GM21526 (cell line): ENCODE measurements around the gene EHHADH.

Source experiments
- ATAC-seq: cut with Tn5 transposase; IDR thresholded peaks from one replicate; pipeline ENCODE4 v1.9.1; 2021; ENCODE audit warnings: moderate library complexity; ENCODE audit not compliant: unreplicated experiment, low FRiP score

The EHHADH gene

DNA sequence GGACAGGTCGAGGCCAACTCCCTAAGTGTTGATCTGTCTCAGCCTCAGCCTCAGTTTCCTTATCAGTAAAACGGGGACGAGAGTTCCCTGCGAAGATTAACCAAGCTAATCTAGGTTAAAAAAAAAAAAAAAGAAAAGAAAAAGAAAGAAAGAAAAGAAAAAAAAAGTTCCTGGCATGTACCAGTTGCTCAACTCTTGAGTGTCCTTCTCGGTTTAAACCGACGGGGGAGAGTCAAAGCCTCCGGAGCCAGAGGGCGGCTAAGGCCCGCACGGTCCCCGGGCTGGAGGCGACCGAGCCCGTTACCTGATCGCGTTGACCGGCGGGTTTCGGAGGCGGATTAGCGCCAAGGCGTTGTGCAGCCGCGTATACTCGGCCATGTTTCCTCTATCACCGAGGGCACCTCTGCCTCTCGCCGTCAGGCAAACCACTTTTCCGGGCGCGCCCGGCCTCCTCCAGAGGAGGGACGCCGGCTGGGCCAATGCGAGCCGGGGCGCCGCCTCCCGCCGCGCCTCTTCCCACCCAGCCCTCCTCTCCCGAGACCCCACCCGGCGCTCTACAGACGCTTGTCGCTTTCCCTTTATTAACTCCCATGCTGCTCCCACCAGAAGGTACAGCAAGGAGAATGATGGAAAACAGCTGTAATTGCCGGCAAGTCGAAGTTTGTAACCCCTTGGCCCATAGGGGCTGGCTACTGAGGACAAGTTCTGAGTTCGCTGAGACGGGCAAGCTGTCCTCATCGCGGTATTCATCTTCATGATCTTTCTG lies at the start of gene EHHADH:
EHHADH (minus strand) TSS at position 405 of the 766 bp plus-strand sequence; CDS start at position 378, 27 bp downstream.
- ATAC-seq, result peak; percentile 91

- ATAC-seq, result peak; percentile 83
These were observed 46.1 kb upstream of the EHHADH start for GRCh38 chr3:185299918-185300426.

DNA sequence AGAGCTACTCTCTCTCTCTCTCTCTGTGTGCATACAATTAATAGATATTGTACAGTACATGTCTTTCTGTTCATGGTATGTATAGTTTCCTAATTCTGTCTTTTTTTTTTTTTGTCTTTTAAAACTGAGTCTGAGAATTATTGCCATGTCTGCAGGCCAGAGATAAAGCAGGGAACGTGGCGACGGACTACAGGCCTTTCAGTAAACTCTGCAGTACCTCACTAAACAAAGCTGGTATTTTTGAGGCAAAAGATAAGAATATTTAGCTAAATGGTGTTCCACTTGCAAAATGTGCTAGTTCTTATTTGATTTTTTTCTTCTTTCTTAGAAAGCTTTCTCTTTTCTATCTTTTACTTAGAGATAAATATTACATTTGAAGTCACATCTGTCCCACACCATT lies 44.0 kb upstream of the EHHADH start:
- ATAC-seq, result no peak

- ATAC-seq, result no peak
These were observed 38.4 kb upstream of the EHHADH start for GRCh38 chr3:185292238-185292637.

- no peak for ATAC-seq
These were observed 36.4 kb upstream of the EHHADH start for GRCh38 chr3:185290266-185290665.

DNA sequence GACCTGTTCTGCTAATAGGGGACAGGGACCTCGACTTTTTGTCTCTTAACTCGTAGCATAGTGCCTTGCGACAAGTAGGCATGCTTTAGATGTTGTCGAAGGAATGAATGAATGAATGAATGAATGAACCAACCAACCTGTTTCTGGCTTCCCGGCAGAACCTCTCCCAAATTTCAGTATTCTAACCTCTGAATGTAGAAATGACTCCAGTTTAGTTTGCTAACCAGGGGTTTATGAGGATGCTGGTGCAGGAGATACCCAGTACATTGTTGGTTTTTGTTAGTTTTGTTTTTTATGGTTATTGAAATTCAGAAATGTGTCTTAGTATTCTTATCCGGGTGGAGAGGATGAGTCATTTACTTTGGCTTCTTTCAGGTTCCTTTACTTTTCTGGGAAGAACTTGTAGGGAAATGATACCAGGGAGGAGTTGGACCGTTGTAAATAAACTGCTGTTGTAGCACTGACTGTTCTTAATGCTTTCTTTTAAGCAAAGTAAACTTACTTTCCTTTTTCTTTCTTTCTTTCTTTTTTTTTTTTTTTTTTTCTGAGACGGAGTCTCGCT lies 29.6 kb upstream of the EHHADH start:
- peak; percentile 20 for ATAC-seq

- peak; percentile 97 for ATAC-seq
These were observed 29.0 kb upstream of the EHHADH start for GRCh38 chr3:185282696-185283373.

GRCh38 chr3:185280572-185281365 lies 26.9 kb upstream of the EHHADH start:
- no peak for ATAC-seq

DNA sequence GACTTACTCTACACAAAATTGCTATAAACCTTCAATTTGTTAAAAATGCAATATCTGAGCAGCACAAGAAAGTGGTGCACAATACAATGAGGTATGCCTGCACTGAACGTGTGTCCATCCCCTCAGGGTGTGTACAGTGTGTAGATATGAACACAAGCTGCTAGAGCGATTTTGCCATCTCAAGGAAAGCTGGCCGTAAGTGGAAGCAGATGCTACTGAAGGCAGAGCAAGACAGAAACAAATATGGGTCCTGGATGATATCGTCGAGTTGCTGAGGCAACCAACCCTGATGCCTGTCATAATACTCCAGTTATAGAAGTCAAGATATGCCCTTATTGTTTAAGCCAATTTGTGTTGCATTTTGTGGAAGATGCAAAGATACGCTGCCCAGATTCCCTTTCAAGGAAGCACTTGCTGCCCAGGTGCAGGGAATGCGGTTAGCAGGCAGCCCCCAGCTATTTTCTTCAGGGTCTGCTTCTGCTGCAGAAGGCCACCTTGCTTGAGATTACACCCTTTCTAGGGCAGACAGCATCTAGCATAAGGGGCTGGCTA lies 25.8 kb upstream of the EHHADH start:
- ATAC-seq, result no peak

DNA sequence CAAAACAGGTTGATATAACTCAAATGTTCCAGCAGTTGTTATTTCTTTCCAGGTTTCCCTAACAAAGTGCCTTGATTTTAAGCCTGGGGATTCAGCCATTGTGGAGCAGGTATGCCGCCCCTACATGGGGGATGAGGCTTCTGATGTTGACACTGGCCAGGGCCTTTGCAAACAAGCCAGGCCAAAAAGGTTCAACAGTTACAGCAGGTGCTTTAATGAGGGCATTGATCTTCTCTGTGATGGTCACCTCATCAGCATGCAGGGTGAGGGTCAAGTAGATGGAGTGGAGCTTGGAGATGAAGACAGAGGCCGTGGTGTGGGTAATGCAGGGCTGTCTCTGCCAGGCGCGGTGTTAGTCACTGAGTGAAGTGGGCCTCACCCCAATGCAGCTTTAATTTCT lies 22.6 kb upstream of the EHHADH start:
- no peak for ATAC-seq

DNA sequence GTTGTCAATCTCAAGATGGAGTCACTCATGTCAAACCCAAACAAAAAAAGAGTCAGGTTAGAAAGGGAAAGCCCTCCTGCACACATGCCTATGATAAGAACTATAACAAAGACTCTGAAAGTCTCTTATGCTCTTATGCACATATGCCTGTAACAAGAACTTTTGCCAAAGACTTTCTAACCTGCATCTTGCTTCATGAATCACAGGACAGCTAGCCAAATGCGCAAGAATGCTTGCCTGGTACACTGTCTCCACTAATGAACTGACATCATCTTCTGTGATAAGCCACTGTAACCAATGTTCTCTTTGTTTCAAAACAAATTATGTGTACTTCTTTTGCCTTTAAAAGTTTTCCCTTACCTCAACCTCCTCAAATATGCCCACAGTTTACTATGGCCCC lies 18.2 kb upstream of the EHHADH start:
- ATAC-seq, result no peak

GRCh38 chr3:185270956-185271332 lies 17.1 kb upstream of the EHHADH start:
- no peak for ATAC-seq

- no peak for ATAC-seq
These were observed 16.6 kb upstream of the EHHADH start for GRCh38 chr3:185270262-185270955.

DNA sequence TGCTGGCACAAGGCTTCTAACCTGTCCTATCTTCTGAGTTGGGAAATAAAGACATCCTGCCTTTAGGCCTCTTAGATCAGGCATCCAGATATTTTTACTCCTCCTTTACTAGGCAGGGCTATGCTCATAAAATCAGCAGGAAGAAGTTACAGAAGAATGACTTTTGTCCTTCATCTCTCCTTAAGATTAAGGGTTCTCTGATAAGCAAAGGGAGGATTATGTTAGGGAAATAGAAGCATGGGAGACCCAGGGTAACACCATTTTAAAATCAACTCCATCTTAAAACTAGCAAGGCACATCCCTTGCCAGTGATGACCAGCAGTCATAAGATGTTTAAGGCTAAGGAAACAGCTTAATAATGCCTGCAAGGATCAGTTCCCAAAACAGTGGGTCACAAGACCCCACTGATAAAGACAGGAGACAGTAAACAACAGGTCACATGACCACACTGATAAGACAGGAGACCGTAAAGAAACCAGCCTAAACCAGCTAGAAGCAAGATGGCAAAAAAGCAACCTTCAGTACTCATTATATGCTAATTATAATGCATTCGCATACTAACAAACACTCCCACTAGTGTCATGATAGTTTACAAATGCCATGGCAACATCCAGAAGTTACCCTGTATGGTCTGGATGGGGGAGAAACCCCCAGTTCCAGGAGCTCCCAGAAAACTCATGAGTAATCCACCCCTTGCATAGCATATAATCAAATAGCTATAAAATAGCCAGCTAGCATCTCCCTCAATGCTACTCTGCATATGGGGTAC lies 14.5 kb upstream of the EHHADH start:
- no peak for ATAC-seq

GRCh38 chr3:185267193-185267592 lies 13.3 kb upstream of the EHHADH start:
- no peak for ATAC-seq

DNA sequence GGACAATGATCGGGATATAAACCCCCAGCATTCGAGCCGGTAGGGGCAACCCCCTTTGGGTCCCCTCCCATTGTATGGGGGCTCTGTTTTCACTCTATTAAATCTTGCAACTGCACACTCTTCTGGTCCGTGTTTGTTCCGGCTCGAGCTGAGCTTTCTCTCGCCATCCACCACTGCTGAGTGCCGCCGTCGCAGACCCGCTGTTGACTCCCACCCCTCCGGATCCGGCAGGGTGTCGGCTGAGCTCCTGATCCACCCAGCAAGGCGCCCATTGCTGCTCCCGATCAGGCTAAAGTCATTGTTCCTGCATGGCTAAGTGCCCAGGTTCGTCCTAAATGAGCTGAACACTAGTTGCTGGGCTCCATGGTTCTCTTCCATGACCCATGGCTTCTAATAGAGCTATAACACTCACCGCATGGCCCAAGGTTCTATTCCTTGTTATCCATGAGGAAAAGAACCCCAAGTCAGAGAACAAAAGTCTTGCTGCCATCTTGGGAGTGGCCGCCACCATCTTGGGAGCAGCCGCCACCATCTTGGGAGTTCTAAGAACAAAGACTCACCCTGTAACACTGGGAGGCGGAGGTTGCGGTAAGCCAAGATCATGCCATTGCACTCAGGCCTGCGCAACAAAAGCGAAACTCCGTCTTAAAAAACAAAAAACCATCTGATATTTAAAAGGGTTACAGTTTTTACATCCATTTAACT lies 11.2 kb upstream of the EHHADH start:
- no peak for ATAC-seq

GRCh38 chr3:185263423-185263822 lies 9.6 kb upstream of the EHHADH start:
- no peak for ATAC-seq

GRCh38 chr3:185257334-185257733 lies 3.5 kb upstream of the EHHADH start:
- ATAC-seq, result no peak

- ATAC-seq, result no peak
These were observed 950 bp upstream of the EHHADH start for GRCh38 chr3:185254799-185255198.
